GM12801 (cell line): ENCODE measurements around the gene CPT1B.

Experiments
- CTCF ChIP-seq: IDR thresholded peaks from one replicate; pipeline ENCODE4 v1.5.1; 2011; ENCODE audit warnings: control low read depth; ENCODE audit not compliant: insufficient read length; ENCODE audit errors: extremely low read depth

Gene CPT1B

GRCh38 chr22:50601669-50602337 is 23.6 kb upstream of the CPT1B start:
- TF ChIP-seq CTCF, result no peak

- TF ChIP-seq CTCF, result no peak
Measured at GRCh38 chr22:50600967-50601668, 22.9 kb upstream of the CPT1B start.

GRCh38 chr22:50600538-50600937 is 22.3 kb upstream of the CPT1B start, which contains the start of gene MAPK8IP2:
TSS of gene MAPK8IP2 (plus strand) at chr22:50600793. CDS start at chr22:50600819, 26 bp downstream.
- TF ChIP-seq CTCF, result no peak

GRCh38 chr22:50599816-50600455 is 21.7 kb upstream of the CPT1B start:
- TF ChIP-seq CTCF, result no peak

- no peak for TF ChIP-seq CTCF
Measured at GRCh38 chr22:50597097-50597496, 18.9 kb upstream of the CPT1B start.

- TF ChIP-seq CTCF, result no peak
Measured at GRCh38 chr22:50595189-50595588, 17.0 kb upstream of the CPT1B start.

- no peak for TF ChIP-seq CTCF
Measured at GRCh38 chr22:50587407-50587806, 9.2 kb upstream of the CPT1B start.
